HCT116 (cell line): ENCODE measurements around the gene TGFBI. TPM values are rescaled to one million over a fixed set of nuclear protein-coding genes. Genes with fewer than 3 reads are reported as not detected.

Experiments used
- ATAC-seq: fragments of 200-7000 bp; cut with Tn5 transposase; 2 replicates; pipeline ENCODE4 v1.9.1; 2020; ENCODE audit warnings: mild to moderate bottlenecking, moderate library complexity
- BruUV-seq: library from RNA; stranded (reverse); fragments of 400-500 nt; replicated peaks from 2 replicates; lab custom pipeline; 2021; lab: Mats Ljungman, UMichigan
- CTCF ChIA-PET: fragments of 300-600 bp; sonication (Branson Sonifier 250); formaldehyde crosslinking; loops from one replicate; lab custom pipeline; 2021; ENCODE audit warnings: antibody characterized with exemption; lab: Charles Lee
- POLR2A ChIA-PET: fragments of 300-600, 350-600 bp; sonication (Branson Sonifier 250); formaldehyde crosslinking; loops from one replicate; lab custom pipeline; 2021; ENCODE audit warnings: antibody characterized with exemption; lab: Charles Lee
- RAD21 ChIA-PET, 2 experiments: fragments of 300-600 bp; sonication (Branson Sonifier 250); formaldehyde crosslinking; loops; one replicate each; lab custom pipeline; 2023; ENCODE audit warnings: low total read pairs in 2 of 2; ENCODE audit not compliant: uncharacterized antibody in 2 of 2, unreplicated experiment in 2 of 2, low non-redundant PET in 1 of 2; lab: Charles Lee
- DNase-seq: peaks from one replicate; pipeline ENCODE4 v3.0.0-alpha.2; 2010; ENCODE audit warnings: low read depth, low spot score
- H2AFZ ChIP-seq: fragments of 200-600 bp; shearing (Covaris generic), sonication (generic); 2 replicates; pipeline ENCODE4 v1.6.1; 2017; ENCODE audit warnings: low read depth, mixed run types, mixed read lengths, antibody characterized with exemption, low read length; ENCODE audit not compliant: poor library complexity, severe bottlenecking
- H3K27ac ChIP-seq: 2 replicates; pipeline ENCODE4 v1.5.1; 2012; ENCODE audit warnings: low read depth, low read length
- H3K27me3 ChIP-seq: fragments of 200-600 bp; sonication (generic); 2 replicates; pipeline ENCODE4 v1.6.1; 2016; ENCODE audit warnings: mixed run types, low read length, mixed read lengths; ENCODE audit not compliant: insufficient read depth
- H3K36me3 ChIP-seq, 2 experiments: fragments of 200-500 bp in 1 of 2; fragments of 200-600 bp in 1 of 2; sonication (Bioruptor generic) in 1 of 2; sonication (generic) in 1 of 2; 2 replicates each; pipeline versions ENCODE4 v1.5.1 to v1.6.1; 2014 to 2016; ENCODE audit warnings: low read length in 2 of 2, inconsistent platforms in 1 of 2, mixed read lengths in 1 of 2, mixed run types in 1 of 2; ENCODE audit not compliant: insufficient read depth in 2 of 2, control insufficient read depth in 1 of 2
- H3K4me1 ChIP-seq, 2 experiments: fragments of 200-600 bp in 1 of 2; sonication (generic) in 1 of 2; 2 replicates each; pipeline versions ENCODE4 v1.5.1 to v1.6.1; 2012 to 2017; ENCODE audit warnings: low read length in 2 of 2, inconsistent platforms in 1 of 2, mild to moderate bottlenecking in 1 of 2, mixed read lengths in 1 of 2, mixed run types in 1 of 2, moderate library complexity in 1 of 2; ENCODE audit not compliant: insufficient read depth in 2 of 2, control insufficient read depth in 1 of 2
- H3K4me2 ChIP-seq: fragments of 200-600 bp; sonication (generic); 2 replicates; pipeline ENCODE4 v1.6.1; 2017; ENCODE audit warnings: mixed run types, low read length, mixed read lengths
- H3K4me3 ChIP-seq, 2 experiments: fragments of 200-600 bp in 1 of 2; sonication (generic) in 1 of 2; replicated peaks in 1 of 2; 2 replicates each; pipeline ENCODE4 v1.5.1; 2011 to 2016; ENCODE audit warnings: low read length in 2 of 2, control low read depth in 1 of 2, low read depth in 1 of 2, mild to moderate bottlenecking in 1 of 2, mixed read lengths in 1 of 2, mixed run types in 1 of 2
- H3K79me2 ChIP-seq: fragments of 200-600 bp; sonication (generic); 2 replicates; pipeline ENCODE4 v1.6.1; 2017; ENCODE audit warnings: mild to moderate bottlenecking, mixed run types, low read length, moderate library complexity, mixed read lengths; ENCODE audit not compliant: insufficient read depth
- H3K9ac ChIP-seq: fragments of 200-600 bp; sonication (generic); 2 replicates; pipeline ENCODE4 v1.6.1; 2016; ENCODE audit warnings: low read length, mixed read lengths
- H3K9me2 ChIP-seq: fragments of 200-600 bp; sonication (generic), shearing (Covaris generic); 2 replicates; pipeline ENCODE4 v1.6.1; 2017; ENCODE audit warnings: mixed run types, mild to moderate bottlenecking, moderate library complexity; ENCODE audit not compliant: insufficient read depth
- H3K9me3 ChIP-seq, 2 experiments: fragments of 200-500 bp in 1 of 2; fragments of 200-600 bp in 1 of 2; sonication (Bioruptor generic) in 1 of 2; sonication (generic) in 1 of 2; 2 replicates each; pipeline ENCODE4 v1.6.1; 2014 to 2017; ENCODE audit warnings: low read length in 2 of 2, mixed read lengths in 2 of 2, inconsistent platforms in 1 of 2, low read depth in 1 of 2, mild to moderate bottlenecking in 1 of 2, mixed run types in 1 of 2, moderate library complexity in 1 of 2; ENCODE audit not compliant: control insufficient read depth in 1 of 2, insufficient read depth in 1 of 2
- H4K20me1 ChIP-seq: fragments of 200-600 bp; sonication (generic), shearing (Covaris generic); 2 replicates; pipeline ENCODE4 v1.6.1; 2017; ENCODE audit warnings: mixed run types, mild to moderate bottlenecking, moderate library complexity; ENCODE audit not compliant: insufficient read depth
- CBX3 ChIP-seq: IDR thresholded peaks from 2 replicates; pipeline ENCODE4 v1.6.1; 2012; ENCODE audit warnings: low read depth
- CEBPB ChIP-seq: IDR thresholded peaks from 2 replicates; pipeline ENCODE4 v1.6.1; 2012; ENCODE audit warnings: low read depth
- EGR1 ChIP-seq: IDR thresholded peaks from 2 replicates; pipeline ENCODE4 v1.6.1; 2012; ENCODE audit warnings: low read depth
- ELF1 ChIP-seq: IDR thresholded peaks from 2 replicates; pipeline ENCODE4 v1.6.1; 2012; ENCODE audit warnings: low read depth, borderline replicate concordance
- EZH2 ChIP-seq: fragments of 200-600 bp; sonication (generic); IDR thresholded peaks from 2 replicates; pipeline ENCODE4 v1.6.1; 2017; ENCODE audit warnings: antibody characterized with exemption, mixed run types
- EZH2phosphoT487 ChIP-seq: fragments of 200-600 bp; IDR thresholded peaks from 2 replicates; pipeline ENCODE4 v1.6.1; 2018; ENCODE audit warnings: antibody characterized with exemption, borderline replicate concordance
- FOSL1 ChIP-seq: IDR thresholded peaks from 2 replicates; pipeline ENCODE4 v1.6.1; 2012; ENCODE audit warnings: low read depth
- JUND ChIP-seq: IDR thresholded peaks from 2 replicates; pipeline ENCODE4 v1.6.1; 2012
- POLR2A ChIP-seq: IDR thresholded peaks from 2 replicates; pipeline ENCODE4 v1.7.0; 2011; ENCODE audit warnings: borderline replicate concordance; ENCODE audit not compliant: insufficient read depth, insufficient read length; ENCODE audit errors: extremely low read depth
- POLR2AphosphoS5 ChIP-seq: IDR thresholded peaks from 2 replicates; pipeline ENCODE4 v1.6.1; 2011; ENCODE audit warnings: mild to moderate bottlenecking, low read depth, low read length, moderate library complexity
- RAD21 ChIP-seq: IDR thresholded peaks from 2 replicates; pipeline ENCODE4 v1.6.1; 2012; ENCODE audit warnings: low read depth, mild to moderate bottlenecking
- REST ChIP-seq: IDR thresholded peaks from 2 replicates; pipeline ENCODE4 v1.6.1; 2012; ENCODE audit warnings: low read depth
- SP1 ChIP-seq: IDR thresholded peaks from 2 replicates; pipeline ENCODE4 v1.6.1; 2012; ENCODE audit warnings: low read depth
- SRF ChIP-seq: IDR thresholded peaks from 2 replicates; pipeline ENCODE4 v1.6.1; 2012; ENCODE audit warnings: low read depth
- TCF7L2 ChIP-seq: IDR thresholded peaks from 2 replicates; pipeline ENCODE4 v1.7.0; 2011; ENCODE audit warnings: borderline replicate concordance, inconsistent platforms; ENCODE audit not compliant: insufficient read depth, insufficient read length; ENCODE audit errors: extremely low read depth
- ZNF274 ChIP-seq: fragments of 200-500 bp; sonication (Bioruptor generic); IDR thresholded peaks from 2 replicates; pipeline ENCODE4 v1.6.1; 2014; ENCODE audit warnings: mild to moderate bottlenecking, low read depth, low read length, inconsistent platforms
- intact Hi-C: fragments of 100-400 bp; cut with micrococcal nuclease; formaldehyde crosslinking; loops from 2 replicates; pipeline ENCODE4 v1.10.0; 2022
- total RNA-seq: library from RNA; stranded (reverse); gene quantifications from one replicate; pipeline ENCODE4 v1.2.1, GENCODE V29; 2021; ENCODE audit not compliant: unreplicated experiment
- TF ChIP-seq, protein P1 (sequence below): IDR thresholded peaks from 2 replicates; pipeline ENCODE4 v1.6.1; 2012
- TF ChIP-seq, protein P2 (sequence below), 3 experiments: fragments of 200-600 bp in 1 of 3; sonication (generic) in 1 of 3; IDR thresholded peaks in 2 of 3; conservative IDR thresholded peaks in 1 of 3; 2 replicates each; pipeline ENCODE4 v1.5.1; 2012 to 2017; ENCODE audit warnings: low read depth in 2 of 3, low read length in 2 of 3, antibody characterized with exemption in 1 of 3, borderline replicate concordance in 1 of 3, control low read depth in 1 of 3, mild to moderate bottlenecking in 1 of 3, mixed read lengths in 1 of 3, mixed run types in 1 of 3, moderate library complexity in 1 of 3; ENCODE audit not compliant: insufficient read depth in 1 of 3

TGFBI gene
- total RNA-seq, 1 experiment from 2014 or later = 0.64 TPM

- TF ChIP-seq ZNF274 = no peak
- TF ChIP-seq TCF7L2 = no peak
- no peak for TF ChIP-seq RAD21
- no peak for TF ChIP-seq SP1
- TF ChIP-seq CEBPB = no peak
- TF ChIP-seq, protein P1, sequence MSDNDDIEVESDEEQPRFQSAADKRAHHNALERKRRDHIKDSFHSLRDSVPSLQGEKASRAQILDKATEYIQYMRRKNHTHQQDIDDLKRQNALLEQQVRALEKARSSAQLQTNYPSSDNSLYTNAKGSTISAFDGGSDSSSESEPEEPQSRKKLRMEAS = no peak
- TF ChIP-seq FOSL1 = no peak
- TF ChIP-seq EZH2 = no peak
These were observed 36.8 kb downstream of the TGFBI start (continued) for GRCh38 chr5:136065588-136065987.

DNA sequence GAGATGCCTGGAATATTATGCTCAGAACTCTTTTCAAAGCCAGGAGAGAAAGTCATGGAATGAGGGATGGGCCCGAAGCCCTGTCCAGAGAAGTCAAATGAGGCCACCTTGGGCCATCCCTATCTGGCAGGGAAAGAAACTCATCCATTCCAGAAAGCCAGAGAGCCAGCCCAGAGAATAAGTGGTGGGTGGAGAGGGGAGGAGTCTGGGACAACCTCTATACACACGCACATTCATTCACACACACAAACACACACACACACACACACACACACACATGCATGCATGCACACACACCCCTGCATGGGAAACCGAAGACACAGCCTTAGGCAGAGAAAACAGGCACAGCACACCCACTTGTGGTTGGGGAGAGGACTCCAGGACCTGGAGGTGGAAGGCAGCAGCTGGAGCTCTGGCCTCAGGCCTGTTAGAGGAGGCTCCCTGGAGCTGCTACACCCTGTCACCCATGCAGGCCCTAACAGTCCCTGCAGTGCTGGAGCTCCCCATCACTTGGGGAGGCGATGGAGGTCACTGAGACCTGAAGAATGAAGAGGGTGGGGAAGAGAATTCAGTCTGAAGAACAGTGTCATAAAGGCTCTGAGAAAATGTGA, 38.0 kb downstream of the TGFBI start:
- ChIA-PET POLR2A (no interaction called here), RAD21 (no interaction called here), CTCF (interaction anchor here (1.5 kb wide), 1 partner anchor 145 kb away, joined by 4 read pairs; no protein-coding TSS in a partner anchor)
- Histone ChIP-seq H3K4me3 (no peak overlapping the region), H3K9me3 (no peaks in the 10 kb centered on the region), H3K36me3 (no peaks in the 10 kb centered on the region), H3K27ac (no peak overlapping the region), H3K4me1 (peaks cover 0 to 11% of the 10 kb centered on the region in 2 experiments; a peak in 2 of 4 replicates), H2AFZ (no peak overlapping the region), H3K4me2 (no peak overlapping the region), H3K27me3 (no peaks in the 10 kb centered on the region), H4K20me1 (no peaks in the 10 kb centered on the region), H3K9me2 (no peaks in the 10 kb centered on the region), H3K9ac (no peak overlapping the region), H3K79me2 (no peaks in the 10 kb centered on the region)
- DNase-seq (no peak), ATAC-seq (peak; percentile 71)
- BruUV-seq = no TSS peak
- TF ChIP-seq EZH2 (no peak), RAD21 (no peak), SRF (no peak), CBX3 (no peak), JUND (no peak), POLR2A (no peak), REST (no peak), POLR2AphosphoS5 (no peak), ELF1 (no peak), EZH2phosphoT487 (no peak), EGR1 (no peak), SP1 (no peak), ZNF274 (no peak)
- TF ChIP-seq, protein P2, sequence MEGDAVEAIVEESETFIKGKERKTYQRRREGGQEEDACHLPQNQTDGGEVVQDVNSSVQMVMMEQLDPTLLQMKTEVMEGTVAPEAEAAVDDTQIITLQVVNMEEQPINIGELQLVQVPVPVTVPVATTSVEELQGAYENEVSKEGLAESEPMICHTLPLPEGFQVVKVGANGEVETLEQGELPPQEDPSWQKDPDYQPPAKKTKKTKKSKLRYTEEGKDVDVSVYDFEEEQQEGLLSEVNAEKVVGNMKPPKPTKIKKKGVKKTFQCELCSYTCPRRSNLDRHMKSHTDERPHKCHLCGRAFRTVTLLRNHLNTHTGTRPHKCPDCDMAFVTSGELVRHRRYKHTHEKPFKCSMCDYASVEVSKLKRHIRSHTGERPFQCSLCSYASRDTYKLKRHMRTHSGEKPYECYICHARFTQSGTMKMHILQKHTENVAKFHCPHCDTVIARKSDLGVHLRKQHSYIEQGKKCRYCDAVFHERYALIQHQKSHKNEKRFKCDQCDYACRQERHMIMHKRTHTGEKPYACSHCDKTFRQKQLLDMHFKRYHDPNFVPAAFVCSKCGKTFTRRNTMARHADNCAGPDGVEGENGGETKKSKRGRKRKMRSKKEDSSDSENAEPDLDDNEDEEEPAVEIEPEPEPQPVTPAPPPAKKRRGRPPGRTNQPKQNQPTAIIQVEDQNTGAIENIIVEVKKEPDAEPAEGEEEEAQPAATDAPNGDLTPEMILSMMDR (IDR thresholded peaks at IDR 0.05 in 2 of 3, conservative IDR thresholded peaks at IDR 0.05 in 1 of 3; ENCODE audit: borderline replicate concordance in 1 of 3, insufficient read depth in 1 of 3, low read depth in 2 of 3, low read length in 2 of 3) = no peak; a peak in 1 of 6 replicates
- intact Hi-C loops = no loop called here
